ENCODE measurements around the gene C9orf78.

The C9orf78 gene

DNA sequence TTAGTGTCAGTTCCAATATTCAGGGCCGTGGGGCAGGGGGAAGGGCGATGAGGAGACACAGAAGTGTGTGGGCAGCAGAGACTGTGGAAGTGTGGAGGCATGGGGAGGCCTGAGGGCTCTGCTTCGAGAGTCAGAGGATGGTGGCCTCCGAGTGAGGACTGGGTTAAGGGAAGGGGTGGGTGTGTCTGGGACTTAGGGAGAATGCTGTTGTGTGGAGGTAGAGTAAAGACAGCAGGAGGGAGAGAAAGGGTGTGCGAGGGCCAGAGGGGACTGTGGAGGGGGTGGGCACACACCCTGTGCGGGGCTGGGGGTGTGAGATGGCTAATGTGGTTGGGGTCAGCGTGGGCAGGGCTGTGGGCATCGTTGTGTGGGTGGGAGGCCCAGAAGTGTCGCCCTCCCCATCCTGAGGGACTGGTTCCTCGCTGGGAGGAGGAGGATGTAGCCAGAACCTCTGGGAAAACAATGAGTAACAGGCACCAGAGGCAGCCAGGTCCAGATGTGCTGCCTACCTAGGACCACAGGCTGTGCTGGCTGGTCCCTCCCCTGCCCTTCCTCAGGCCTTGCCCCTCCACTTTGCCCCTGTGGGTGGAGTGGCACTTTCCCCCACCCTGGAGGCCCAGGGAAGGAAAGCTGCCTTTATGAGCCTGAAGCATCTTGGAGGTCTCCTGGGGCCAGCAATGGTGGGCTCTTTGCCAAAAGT lies 4.4 kb upstream of the C9orf78 start:
- no peak for DNase-seq

DNA sequence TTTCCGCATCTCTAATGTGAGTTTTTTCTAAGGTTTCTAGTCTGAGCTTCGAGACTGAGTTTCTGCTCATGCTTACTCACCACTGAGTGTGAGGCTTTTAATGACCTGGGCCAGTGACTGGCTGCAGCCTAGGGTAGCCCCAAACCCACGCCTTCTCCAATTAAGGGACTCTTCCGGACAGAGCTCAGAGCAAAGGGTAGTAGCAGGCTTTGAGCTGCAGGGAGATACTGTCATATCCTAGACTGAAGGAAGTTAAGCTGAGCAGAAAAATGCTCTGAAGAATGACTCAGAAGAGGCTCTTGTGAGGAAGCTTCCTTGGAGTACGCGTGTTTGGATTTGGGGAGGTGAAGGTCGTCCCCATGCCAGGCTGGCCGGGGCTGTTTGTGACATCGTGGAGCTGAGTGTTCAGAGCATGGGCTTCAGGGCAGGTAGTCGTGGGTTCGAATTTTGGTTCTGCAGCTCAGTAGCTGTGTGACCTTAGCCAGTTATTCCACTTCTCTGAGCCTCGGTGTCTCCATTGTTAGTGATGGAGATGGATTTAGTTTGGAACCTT lies 3.7 kb upstream of the C9orf78 start:
- DNase-seq = no peak

GRCh38 chr9:129836311-129837007 lies 1.4 kb upstream of the C9orf78 start:
- peak; percentile 38 for DNase-seq

- DNase-seq = no peak
Measured at GRCh38 chr9:129835860-129836223, 767 bp upstream of the C9orf78 start.

GRCh38 chr9:129834489-129835127 lies 467 bp downstream of the C9orf78 start:
- peak; percentile 44 for DNase-seq

- no peak for DNase-seq
Measured at GRCh38 chr9:129832982-129833381, 2.1 kb downstream of the C9orf78 start.

- DNase-seq = no peak
Measured at GRCh38 chr9:129828969-129829368, 6.1 kb downstream of the C9orf78 start.

- DNase-seq = no peak
Measured at GRCh38 chr9:129828051-129828450, 7.0 kb downstream of the C9orf78 start.

GRCh38 chr9:129826759-129827158 lies 8.3 kb downstream of the C9orf78 start:
- no peak for DNase-seq

GRCh38 chr9:129826344-129826743 lies 8.7 kb downstream of the C9orf78 start:
- DNase-seq = no peak

DNA sequence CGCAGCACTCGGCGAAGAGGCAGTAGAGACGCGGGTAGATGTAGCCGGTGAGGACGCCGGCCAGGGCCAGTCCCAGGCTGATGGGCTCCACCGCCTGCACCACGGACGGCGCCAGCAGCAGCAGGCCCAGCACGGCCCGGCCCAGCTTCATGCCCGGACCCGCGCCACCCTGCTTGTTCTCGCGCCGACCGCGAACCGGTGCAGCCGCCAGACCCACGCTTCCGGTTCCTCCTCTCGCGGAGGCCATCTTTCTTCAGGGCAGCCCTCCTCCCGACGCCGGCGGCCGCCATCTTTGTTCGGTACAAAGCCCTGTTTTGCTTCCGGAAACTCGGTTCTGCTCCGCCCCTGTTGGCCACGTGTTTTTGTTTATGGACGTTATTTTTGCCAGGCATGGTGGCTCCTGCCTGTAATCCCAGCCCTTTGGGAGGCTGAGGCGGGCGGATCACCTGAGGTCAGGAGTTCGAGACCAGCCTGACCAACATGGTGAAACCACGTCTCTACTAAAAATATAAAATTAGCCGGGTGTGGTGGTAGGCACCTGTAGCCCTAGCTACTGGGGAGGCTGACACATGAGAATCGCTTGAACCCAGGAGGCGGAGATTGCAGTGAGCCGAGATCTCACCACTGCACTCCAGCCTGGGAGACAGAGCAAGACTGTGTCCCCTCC lies 11.0 kb downstream of the C9orf78 start, which contains the start of gene TOR1A:
Gene TOR1A (minus strand): TSS at position 202 of the 667 bp plus-strand sequence. CDS start 51 bp downstream, at position 151.
- DNase-seq = peak; percentile 93

DNA sequence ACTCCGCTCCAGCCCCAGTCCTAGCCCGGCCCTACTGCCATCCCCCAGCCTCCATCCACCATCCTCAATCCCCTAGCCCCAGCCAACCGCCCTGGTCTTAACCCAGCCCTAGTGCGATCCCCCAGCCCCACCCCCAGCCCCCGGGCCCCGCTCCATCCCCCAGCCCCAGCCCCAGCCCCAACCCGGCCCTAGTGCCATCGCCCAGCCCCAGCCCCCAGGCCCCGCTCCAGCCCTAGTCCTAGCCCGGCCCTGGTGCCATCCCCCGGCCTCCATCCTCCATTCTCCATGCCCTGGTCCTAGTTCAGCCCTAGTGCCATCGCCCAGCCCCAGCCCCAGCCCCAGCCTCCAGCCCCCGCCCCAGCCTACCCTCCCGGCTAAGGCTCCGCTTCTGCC lies 11.5 kb downstream of the C9orf78 start:
- DNase-seq = no peak

- DNase-seq = no peak
Measured at GRCh38 chr9:129822898-129823541, 12.1 kb downstream of the C9orf78 start.

GRCh38 chr9:129816501-129817435 lies 18.3 kb downstream of the C9orf78 start:
- DNase-seq = no peak

GRCh38 chr9:129815278-129815677 lies 19.8 kb downstream of the C9orf78 start:
- DNase-seq = no peak

DNA sequence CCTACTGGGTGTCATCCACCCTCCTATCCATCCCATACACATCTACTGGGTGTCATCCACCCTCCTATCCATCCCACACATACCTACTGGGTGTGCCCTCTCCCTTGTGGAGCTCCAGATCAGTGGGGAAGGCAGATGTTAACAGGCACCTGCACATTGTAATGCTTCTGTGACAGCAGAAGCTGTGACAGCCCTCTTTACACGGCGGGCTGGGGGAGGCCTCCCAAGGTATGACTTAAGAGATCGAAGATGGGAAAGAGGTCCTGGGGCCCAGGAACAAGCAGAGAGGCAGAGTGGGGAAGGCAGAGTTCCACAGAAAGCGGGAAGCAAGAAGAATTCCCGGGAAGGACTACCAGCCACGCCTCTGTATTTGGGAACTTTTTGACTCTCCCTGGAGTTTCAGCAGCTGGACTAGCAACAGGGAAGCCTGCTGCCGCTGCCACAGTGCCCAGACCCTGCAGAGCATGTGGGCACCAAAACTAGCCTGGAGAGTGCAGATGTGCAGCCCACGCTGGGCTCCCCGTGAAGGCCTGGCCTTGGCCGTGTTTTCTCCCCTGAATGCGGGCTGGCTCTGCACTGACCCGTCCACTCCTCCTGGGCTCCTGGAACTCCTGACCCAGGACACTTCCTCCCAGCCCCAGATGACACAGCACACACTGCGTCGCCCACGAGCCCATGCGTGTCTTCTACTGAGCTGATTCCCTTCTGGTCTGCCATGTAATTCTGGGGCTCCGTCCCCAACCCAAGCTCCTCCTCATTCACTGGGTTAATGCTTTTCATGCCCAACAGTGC lies 20.4 kb downstream of the C9orf78 start:
- no peak for DNase-seq

DNA sequence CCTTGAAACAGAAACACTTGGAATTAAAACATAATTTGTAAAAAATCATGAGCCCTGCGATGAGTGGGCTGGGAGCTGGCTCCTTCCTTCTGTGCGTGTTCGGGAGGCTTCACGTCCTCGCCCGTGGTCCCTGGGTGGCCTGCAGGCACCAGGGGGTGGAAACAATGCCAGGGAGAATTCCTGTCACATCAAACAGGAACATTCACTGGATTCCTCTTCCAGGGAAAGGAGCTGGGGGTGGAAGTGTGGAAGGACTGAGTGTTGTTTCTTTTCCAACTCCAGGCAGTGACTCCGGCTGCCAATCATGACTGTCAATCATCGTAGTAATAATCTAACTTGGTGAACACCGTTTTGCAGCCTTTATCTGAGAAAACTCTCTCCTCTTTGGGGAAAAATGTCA lies 21.4 kb downstream of the C9orf78 start:
- no peak for DNase-seq

- DNase-seq = no peak
Measured at GRCh38 chr9:129812385-129812784, 22.7 kb downstream of the C9orf78 start.

GRCh38 chr9:129811967-129812363 lies 23.1 kb downstream of the C9orf78 start:
- DNase-seq = no peak

- no peak for DNase-seq
Measured at GRCh38 chr9:129810788-129811187, 24.3 kb downstream of the C9orf78 start.

- no peak for DNase-seq
Measured at GRCh38 chr9:129810116-129810515, 25.0 kb downstream of the C9orf78 start.
